K562 (cell line): ENCODE results near the gene MAPK8IP1. TPM values are rescaled to one million over a fixed set of nuclear protein-coding genes. Genes with fewer than 3 reads are reported as not detected.

Experiments
- ATAC-seq: fragments of 200-7000 bp; cut with Tn5 transposase; 3 replicates; pipeline ENCODE4 v1.9.1; 2020; ENCODE audit warnings: moderate library complexity
- BruUV-seq: library from RNA; stranded (reverse); fragments of 400-500 nt; replicated peaks from 2 replicates; lab custom pipeline; 2021; lab: Mats Ljungman, UMichigan
- CTCF ChIA-PET: fragments of 300-600 bp; formaldehyde crosslinking; extraction: SDS; loops from one replicate; lab custom pipeline; 2021; ENCODE audit warnings: low intra/inter-chr PET ratio; lab: Yijun Ruan, JAX
- POLR2A ChIA-PET: fragments of 300-600, 350-650 bp; sonication (Branson Sonifier 250); formaldehyde crosslinking; extraction: SDS; loops from one replicate; lab custom pipeline; 2021; ENCODE audit warnings: antibody characterized with exemption, inconsistent platforms; lab: Yijun Ruan, JAX
- DNase-seq, 4 experiments: peaks; one replicate each; pipeline versions ENCODE4 v3.0.0 to v3.0.0-alpha.2; 2011 to 2018; ENCODE audit warnings: low spot score in 3 of 4, mixed read lengths in 3 of 4; ENCODE audit errors: extremely low read depth in 1 of 4
- FAIRE-seq: peaks from 2 replicates; lab custom pipeline; 2011; peaks lifted over from hg19 to GRCh38; lab: Jason Lieb, UNC
- H2AFZ ChIP-seq: 2 replicates; pipeline ENCODE4 v1.6.0; 2011; ENCODE audit warnings: low read depth, low read length, control low read depth, inconsistent platforms
- H3K27ac ChIP-seq: fragments of 200-600 bp; 3 replicates; pipeline ENCODE4 v1.8.0; 2011; ENCODE audit warnings: low read depth, mild to moderate bottlenecking, control low read depth, inconsistent platforms, low read length, moderate library complexity, mixed read lengths; ENCODE audit errors: extremely low read depth
- H3K27me3 ChIP-seq, 2 experiments: fragments of 300-600 bp in 1 of 2; 2 replicates in 1 of 2; 3 replicates in 1 of 2; pipeline versions ENCODE4 v1.6.0 to v1.8.0; 2011; ENCODE audit warnings: inconsistent platforms in 2 of 2, low read length in 2 of 2, mild to moderate bottlenecking in 1 of 2, mixed read lengths in 1 of 2, moderate library complexity in 1 of 2; ENCODE audit not compliant: control insufficient read depth in 2 of 2, insufficient read depth in 2 of 2
- H3K36me3 ChIP-seq: fragments of 300-600 bp; 3 replicates; pipeline ENCODE4 v1.8.0; 2011; ENCODE audit warnings: mild to moderate bottlenecking, low read length, inconsistent platforms; ENCODE audit not compliant: control insufficient read depth, insufficient read depth
- H3K4me1 ChIP-seq, 2 experiments: fragments of 200-600 bp in 1 of 2; replicated peaks in 1 of 2; 2 replicates in 1 of 2; 3 replicates in 1 of 2; pipeline versions ENCODE4 v1.5.1 to v1.8.0; 2011; ENCODE audit warnings: inconsistent platforms in 2 of 2, low read length in 2 of 2, mild to moderate bottlenecking in 1 of 2, mixed read lengths in 1 of 2, moderate library complexity in 1 of 2; ENCODE audit not compliant: control insufficient read depth in 2 of 2, insufficient read depth in 2 of 2
- H3K4me2 ChIP-seq: 2 replicates; pipeline ENCODE4 v1.6.1; 2011; ENCODE audit warnings: low read length, control low read depth, inconsistent platforms, mixed read lengths; ENCODE audit not compliant: insufficient read depth
- H3K4me3 ChIP-seq: fragments of 200-600 bp; sonication (generic), shearing (Covaris generic); 2 replicates; pipeline ENCODE4 v1.5.1; 2016; ENCODE audit warnings: control low read depth, inconsistent platforms
- H3K79me2 ChIP-seq: fragments of 200-600 bp; 3 replicates; pipeline ENCODE4 v1.8.0; 2011; ENCODE audit warnings: low read length, inconsistent platforms; ENCODE audit not compliant: control insufficient read depth, insufficient read depth
- H3K9ac ChIP-seq, 2 experiments: 2 replicates each; pipeline versions ENCODE4 v1.6.0 to v1.6.1; 2011; ENCODE audit warnings: low read depth in 2 of 2, low read length in 2 of 2, control low read depth in 1 of 2, inconsistent platforms in 1 of 2, mild to moderate bottlenecking in 1 of 2, mixed read lengths in 1 of 2; ENCODE audit not compliant: insufficient read depth in 1 of 2
- H3K9me1 ChIP-seq: one replicate; pipeline ENCODE4 v1.6.0; 2011; ENCODE audit warnings: inconsistent platforms, mild to moderate bottlenecking, low read length, moderate library complexity; ENCODE audit not compliant: control insufficient read depth, insufficient read depth
- H3K9me3 ChIP-seq: replicated peaks from 2 replicates; pipeline ENCODE4 v1.5.1; 2011; ENCODE audit warnings: low read depth, low read length, inconsistent platforms; ENCODE audit not compliant: control insufficient read depth, insufficient read depth
- H4K20me1 ChIP-seq: replicated peaks from 2 replicates; pipeline ENCODE4 v1.6.1; 2011; ENCODE audit warnings: low read length, inconsistent platforms, mixed read lengths; ENCODE audit not compliant: control insufficient read depth, insufficient read depth
- POLR2G ChIP-seq: fragments of 200-400 bp; formaldehyde crosslinking; IDR thresholded peaks from 2 replicates; pipeline ENCODE4 v1.6.1; 2017; ENCODE audit warnings: low read depth, mild to moderate bottlenecking, antibody characterized with exemption, low read length, moderate library complexity
- SMAD3 ChIP-seq: fragments of 450-650 bp; formaldehyde crosslinking; conservative IDR thresholded peaks from 2 replicates; pipeline ENCODE4 v1.4.0; 2020; ENCODE audit warnings: mild to moderate bottlenecking
- SMC3 ChIP-seq: conservative IDR thresholded peaks from 2 replicates; pipeline ENCODE4 v1.6.1; 2011; ENCODE audit warnings: low read depth, low read length, improper control_type of control experiment; ENCODE audit not compliant: insufficient read depth
- TBP ChIP-seq: optimal IDR thresholded peaks from 2 replicates; pipeline ENCODE3; 2011; ENCODE audit warnings: low read depth, low read length, improper control_type of control experiment
- ZNF23 ChIP-seq: fragments of 250-450 bp; sonication (Bioruptor Pico); IDR thresholded peaks from 2 replicates; pipeline ENCODE4 v1.4.0; 2020; ENCODE audit warnings: mild to moderate bottlenecking
- WGBS: fragments of 100-300 bp; shearing (Covaris generic); methylation state at CpG from one replicate; pipeline ENCODE4 v1.1.6; 2016; ENCODE audit warnings: low coverage, mixed read lengths; ENCODE audit not compliant: insufficient coverage; ENCODE audit errors: missing lambda C conversion rate; 5-methylcytosine and 5-hydroxymethylcytosine counted together
- in situ Hi-C: fragments of 300-500 bp; cut with MboI; formaldehyde crosslinking; loops from 4 replicates; pipeline ENCODE4 v1.15.0; 2018; ENCODE audit warnings: inconsistent platforms, mixed read lengths
- intact Hi-C: fragments of 100-400 bp; cut with micrococcal nuclease; formaldehyde crosslinking; loops from 2 replicates; pipeline ENCODE4 v1.14.2; 2022
- polyA plus RNA-seq, 8 experiments: library from polyadenylated mRNA; depleted of rRNA in 4 of 8; stranded (reverse) in 5 of 8; unstranded in 3 of 8; fragments of >200 nt; fragmentation: Nextera tagmentation in 2 of 8; fragmentation: Illumina TruSeq in 1 of 8; extraction: Ambion mirVana in 2 of 8; extraction: Trizol in 1 of 8; gene quantifications; 2 replicates each; pipeline versions ENCODE4 v1.2.1 to v1.2.3, GENCODE V29; 2011 to 2014; ENCODE audit warnings: inconsistent platforms in 1 of 8, missing spikeins in 1 of 8
- total RNA-seq, 7 experiments: library from RNA; depleted of rRNA in 6 of 7; stranded (reverse); fragments of >200 nt in 6 of 7; fragmentation: Illumina TruSeq in 2 of 7; extraction: Trizol in 2 of 7; gene quantifications; 2 replicates each; pipeline versions ENCODE4 v1.2.1 to v1.2.3, GENCODE V29; 2011 to 2021; ENCODE audit warnings: low replicate concordance in 1 of 7
- TF ChIP-seq, protein P1 (sequence below): sonication (generic); formaldehyde crosslinking; IDR thresholded peaks from 2 replicates; pipeline ENCODE4 v1.8.1; 2023; ENCODE audit warnings: mild to moderate bottlenecking, missing genetic modification reagents

Gene MAPK8IP1
- total and polyA plus RNA-seq, 9 of the 15 experiments (the other 6 are each of a cell fraction or from before 2014, with no cell fraction given), result 0.13 to 6.9 (median 2.5) TPM

DNA sequence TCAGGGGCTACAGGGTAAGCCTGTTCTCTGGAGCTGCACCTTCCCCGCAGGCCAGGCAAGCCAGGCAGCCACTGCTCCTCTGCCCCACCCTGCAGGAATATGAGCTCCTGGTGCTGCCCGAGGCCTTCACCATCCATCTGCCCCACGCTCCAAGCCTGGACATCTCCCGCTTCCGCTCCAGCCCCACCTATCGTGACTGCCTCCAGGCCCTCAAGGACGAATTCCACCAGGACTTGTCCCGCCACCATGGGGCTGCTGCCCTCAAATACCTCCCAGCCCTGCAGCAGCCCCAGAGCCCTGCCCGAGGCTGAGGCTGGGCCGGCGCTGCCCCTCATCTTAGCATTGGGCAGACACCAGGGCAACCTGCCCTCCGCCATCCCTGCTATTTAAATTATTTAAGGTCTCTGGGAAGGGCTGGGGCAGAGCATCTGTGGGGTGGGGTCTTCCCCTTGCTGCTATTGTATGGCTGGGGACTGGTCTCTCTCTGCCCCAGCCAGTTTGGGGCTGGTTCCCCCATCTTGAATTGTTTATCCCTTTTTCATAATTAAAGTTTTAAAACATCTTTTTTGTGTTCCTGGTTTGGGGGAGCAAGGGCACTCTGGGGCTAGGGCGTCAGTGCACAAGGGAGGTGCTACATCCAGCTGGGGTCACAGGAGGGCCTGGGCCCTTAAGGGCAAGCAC is 43.2 kb downstream of the MAPK8IP1 start:
- ChIA-PET POLR2A (interaction anchor here (0.7 to 1.3 kb wide), 2 partner anchors 11 to 67 kb away, joined by 3 to 4 read pairs; no protein-coding TSS in a partner anchor), CTCF (no interaction called here)
- DNase-seq, result no peak
- WGBS, result 90% methylated on average over 9 of the region's 13 CpGs
- TF ChIP-seq ZNF23 (no peak), POLR2G (peak; percentile 38)
- no peaks in the 10 kb centered on the region for H3K27me3 ChIP-seq
- H3K4me3 ChIP-seq, result no peak overlapping the region
- intact Hi-C loops, result no loop called here
- no peaks in the 10 kb centered on the region for H3K79me2 ChIP-seq
- no peak overlapping the region for H2AFZ ChIP-seq
- H4K20me1 ChIP-seq, result no peaks in the 10 kb centered on the region; the same call in none of the 2 replicates
- peak overlapping the region in 1 of 2 experiments; percentile 28; a peak in 1 of 4 replicates for H3K9ac ChIP-seq
- H3K36me3 ChIP-seq, result peaks cover 21% of the 10 kb centered on the region; the same call in 1 of the 3 replicates
- no TSS peak for BruUV-seq
- no peaks in the 10 kb centered on the region for H3K9me3 ChIP-seq
- H3K4me1 ChIP-seq, result peaks cover 5 to 49% of the 10 kb centered on the region in 2 experiments; a peak in 3 of 5 replicates
- FAIRE-seq, result no peak
- no peak for ATAC-seq
- H3K4me2 ChIP-seq, result no peak overlapping the region
- no peak overlapping the region for H3K27ac ChIP-seq
- in situ Hi-C loops, result no loop called here
- no peaks in the 10 kb centered on the region for H3K9me1 ChIP-seq

DNA sequence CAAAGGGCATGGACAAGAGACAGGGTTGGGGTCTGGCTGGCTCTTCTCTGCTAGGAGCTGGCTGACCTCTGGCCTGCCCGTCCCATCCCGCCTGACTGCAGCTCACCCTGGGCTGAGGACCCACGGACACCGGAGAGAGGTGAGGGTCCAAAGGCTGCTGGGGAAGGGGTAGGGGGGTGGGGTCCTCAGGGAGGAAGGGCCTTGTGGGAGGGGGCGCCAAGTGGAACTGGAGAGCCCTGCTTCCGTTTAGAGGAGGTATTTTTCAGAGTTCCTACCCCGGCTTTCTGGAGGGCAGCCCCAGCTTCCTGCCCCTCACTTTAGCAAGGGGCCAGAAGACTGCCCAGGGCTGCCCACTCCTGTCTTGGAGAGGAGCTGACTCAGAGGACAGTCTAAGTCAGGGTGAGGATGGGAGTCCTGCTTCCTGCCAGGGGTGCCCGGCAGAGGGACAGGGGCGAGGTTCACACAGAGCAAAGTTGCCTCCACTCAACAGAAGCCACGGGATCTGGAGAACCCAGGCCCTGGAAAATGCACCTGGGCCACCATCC is 44.1 kb downstream of the MAPK8IP1 start:
- in situ Hi-C loops, result no loop called here
- Histone ChIP-seq H3K9ac (peak overlapping the region in 1 of 2 experiments; percentile 85; a peak in 2 of 4 replicates), H3K27ac (no peak overlapping the region), H2AFZ (no peak overlapping the region), H3K9me1 (no peaks in the 10 kb centered on the region), H3K9me3 (no peaks in the 10 kb centered on the region), H3K36me3 (peaks cover 30% of the 10 kb centered on the region; the same call in 2 of the 3 replicates), H3K4me1 (peaks cover 5 to 47% of the 10 kb centered on the region in 2 experiments; a peak in 3 of 5 replicates), H3K4me2 (no peak overlapping the region), H4K20me1 (no peaks in the 10 kb centered on the region; the same call in none of the 2 replicates), H3K27me3 (no peaks in the 10 kb centered on the region), H3K4me3 (no peak overlapping the region), H3K79me2 (no peaks in the 10 kb centered on the region)
- no peak for DNase-seq
- intact Hi-C loops, result no loop called here
- FAIRE-seq, result no peak
- TF ChIP-seq, protein P1, sequence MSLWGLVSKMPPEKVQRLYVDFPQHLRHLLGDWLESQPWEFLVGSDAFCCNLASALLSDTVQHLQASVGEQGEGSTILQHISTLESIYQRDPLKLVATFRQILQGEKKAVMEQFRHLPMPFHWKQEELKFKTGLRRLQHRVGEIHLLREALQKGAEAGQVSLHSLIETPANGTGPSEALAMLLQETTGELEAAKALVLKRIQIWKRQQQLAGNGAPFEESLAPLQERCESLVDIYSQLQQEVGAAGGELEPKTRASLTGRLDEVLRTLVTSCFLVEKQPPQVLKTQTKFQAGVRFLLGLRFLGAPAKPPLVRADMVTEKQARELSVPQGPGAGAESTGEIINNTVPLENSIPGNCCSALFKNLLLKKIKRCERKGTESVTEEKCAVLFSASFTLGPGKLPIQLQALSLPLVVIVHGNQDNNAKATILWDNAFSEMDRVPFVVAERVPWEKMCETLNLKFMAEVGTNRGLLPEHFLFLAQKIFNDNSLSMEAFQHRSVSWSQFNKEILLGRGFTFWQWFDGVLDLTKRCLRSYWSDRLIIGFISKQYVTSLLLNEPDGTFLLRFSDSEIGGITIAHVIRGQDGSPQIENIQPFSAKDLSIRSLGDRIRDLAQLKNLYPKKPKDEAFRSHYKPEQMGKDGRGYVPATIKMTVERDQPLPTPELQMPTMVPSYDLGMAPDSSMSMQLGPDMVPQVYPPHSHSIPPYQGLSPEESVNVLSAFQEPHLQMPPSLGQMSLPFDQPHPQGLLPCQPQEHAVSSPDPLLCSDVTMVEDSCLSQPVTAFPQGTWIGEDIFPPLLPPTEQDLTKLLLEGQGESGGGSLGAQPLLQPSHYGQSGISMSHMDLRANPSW (CRISPR knock-in tag), result no peak
- no peak for TF ChIP-seq SMC3
- peak; percentile 35 for TF ChIP-seq TBP
- TF ChIP-seq SMAD3, result no peak
- WGBS, result 49% methylated on average over 8 of the region's 10 CpGs
- ATAC-seq, result peak; percentile 16
- CTCF ChIA-PET, result no interaction called here
- POLR2A ChIA-PET, result interaction anchor here (0.6 to 1.3 kb wide), 5 partner anchors 10 to 24 kb away, joined by 3 to 5 read pairs (median 3); no protein-coding TSS in a partner anchor
- BruUV-seq, result no TSS peak
